ENCODE results near the gene FTSJ3. TPM values are rescaled to one million over a fixed set of nuclear protein-coding genes. Genes with fewer than 3 reads are reported as not detected.

Gene FTSJ3
- total and polyA plus RNA-seq, 2 of the 13 experiments (the other 11 are each of a cell fraction or from before 2014, with no cell fraction given): 26.0 to 64.2 TPM

- TF ChIP-seq KMT2B (CRISPR knock-in tag; IDR thresholded peaks at IDR 0.05) (peak; percentile 90), GFI1 (CRISPR knock-in tag; IDR thresholded peaks at IDR 0.05; ENCODE audit: borderline replicate concordance) (no peak; the same call in 1 of the 2 replicates), ZNF276 (CRISPR knock-in tag; IDR thresholded peaks at IDR 0.05; ENCODE audit: low read depth) (no peak), SRSF1 (optimal IDR thresholded peaks at IDR 0.05; ENCODE audit: low read depth, low read length) (no peak), ZBTB26 (CRISPR knock-in tag; IDR thresholded peaks at IDR 0.05; ENCODE audit: borderline replicate concordance) (peak; percentile 69; the same call in 1 of the 2 replicates), CBX5 (CRISPR knock-in tag; IDR thresholded peaks at IDR 0.05; ENCODE audit: borderline replicate concordance) (peak; percentile 95), KDM4B (CRISPR knock-in tag; IDR thresholded peaks at IDR 0.05) (peak; percentile 96; the same call in 1 of the 2 replicates), KDM5A (IDR thresholded peaks at IDR 0.05; ENCODE audit: borderline replicate concordance, low read length) (peak; percentile 74; the same call in 1 of the 2 replicates), ZNF17 (CRISPR knock-in tag; IDR thresholded peaks at IDR 0.05) (no peak), ARID3A (IDR thresholded peaks at IDR 0.05; ENCODE audit: low read depth, low read length) (peak; percentile 100), CBX1 (IDR thresholded peaks at IDR 0.05; ENCODE audit: low read depth) (peak; percentile 91), ZNF703 (CRISPR knock-in tag; IDR thresholded peaks at IDR 0.05; ENCODE audit: borderline replicate concordance) (peak; percentile 53; the same call in 1 of the 2 replicates), DMTF1 (CRISPR knock-in tag; IDR thresholded peaks at IDR 0.05) (peak; percentile 25; the same call in 1 of the 2 replicates), THAP11 (CRISPR knock-in tag; IDR thresholded peaks at IDR 0.05) (peak; percentile 91), ZNF740 (CRISPR knock-in tag; IDR thresholded peaks at IDR 0.05) (peak; percentile 72; the same call in 1 of the 2 replicates), POLR2AphosphoS2 (IDR thresholded peaks at IDR 0.05; ENCODE audit: low read depth, low read length) (no peak), ZNF549 (CRISPR knock-in tag; IDR thresholded peaks at IDR 0.05) (no peak; the same call in 1 of the 2 replicates), FOXK1 (CRISPR knock-in tag; IDR thresholded peaks at IDR 0.05; ENCODE audit: borderline replicate concordance, low read depth) (peak; percentile 87), TMF1 (CRISPR knock-in tag; IDR thresholded peaks at IDR 0.05; ENCODE audit: low read depth) (peak; percentile 98)
These were observed 15.3 kb upstream of the FTSJ3 start, which contains the start of gene SMARCD2 (continued) for GRCh38 chr17:63842540-63843386.

All from HepG2 (cell line).